Measurements from ENCODE around the gene LETM1. TPM values are rescaled to one million over a fixed set of nuclear protein-coding genes. Genes with fewer than 3 reads are reported as not detected.

The LETM1 gene
- total and polyA plus RNA-seq, 2 donors (not counting 1 experiment from before 2014, with no cell fraction given), result 28.5 to 45.1 TPM

- peaks cover 22% of the 10 kb centered on the region for H3K27me3 Mint-ChIP-seq
- Histone ChIP-seq H3K9me3 (ENCODE audit: control extremely low read depth in 1 of 3, control insufficient read depth in 2 of 3, insufficient read depth in 1 of 3, low read length in 2 of 3) (no peaks in the 10 kb centered on the region), H3K9ac (ENCODE audit: low read length) (no peak overlapping the region), H3K27me3 (replicated peaks in 1 of 4; ENCODE audit: control extremely low read depth in 1 of 4, control insufficient read depth in 3 of 4, insufficient read depth in 4 of 4, low read length in 3 of 4) (peaks cover 0 to 52% (median 8%) of the 10 kb centered on the region in 4 experiments), H3K36me3 (replicated peaks in 1 of 2; ENCODE audit: control extremely low read depth in 1 of 2, control insufficient read depth in 1 of 2, extremely low read depth in 1 of 2, insufficient read depth in 2 of 2, low read length in 1 of 2) (no peaks in the 10 kb centered on the region), H4K20me1 (ENCODE audit: control insufficient read depth, insufficient read depth, low read length, poor library complexity, severe bottlenecking) (no peaks in the 10 kb centered on the region), H3K4me3 (ENCODE audit: control extremely low read depth in 1 of 5, extremely low read depth in 1 of 5, insufficient read depth in 1 of 5, low read depth in 2 of 5, low read length in 4 of 5) (no peak overlapping the region), H3K4me2 (replicated peaks; ENCODE audit: low read depth, low read length, poor library complexity, severe bottlenecking) (no peak overlapping the region), H3K27ac (ENCODE audit: low read length in 2 of 2) (no peak overlapping the region), H2AFZ (ENCODE audit: insufficient read depth, low read depth, low read length, poor library complexity, severe bottlenecking) (no peak overlapping the region), H3K4me1 (ENCODE audit: control insufficient read depth in 2 of 2, insufficient read depth in 2 of 2, low read length in 2 of 2) (peaks cover 27 to 33% of the 10 kb centered on the region in 2 donors), H3K79me2 (ENCODE audit: control insufficient read depth, insufficient read depth, low read length) (no peaks in the 10 kb centered on the region)
- CTCF ChIA-PET, result no interaction called here
- no peak for DNase-seq
- no peaks in the 10 kb centered on the region for H3K9me3 Mint-ChIP-seq (ENCODE audit: insufficient read depth)
- no peak for ATAC-seq (ENCODE audit: low read depth)
- TF ChIP-seq, protein P1, sequence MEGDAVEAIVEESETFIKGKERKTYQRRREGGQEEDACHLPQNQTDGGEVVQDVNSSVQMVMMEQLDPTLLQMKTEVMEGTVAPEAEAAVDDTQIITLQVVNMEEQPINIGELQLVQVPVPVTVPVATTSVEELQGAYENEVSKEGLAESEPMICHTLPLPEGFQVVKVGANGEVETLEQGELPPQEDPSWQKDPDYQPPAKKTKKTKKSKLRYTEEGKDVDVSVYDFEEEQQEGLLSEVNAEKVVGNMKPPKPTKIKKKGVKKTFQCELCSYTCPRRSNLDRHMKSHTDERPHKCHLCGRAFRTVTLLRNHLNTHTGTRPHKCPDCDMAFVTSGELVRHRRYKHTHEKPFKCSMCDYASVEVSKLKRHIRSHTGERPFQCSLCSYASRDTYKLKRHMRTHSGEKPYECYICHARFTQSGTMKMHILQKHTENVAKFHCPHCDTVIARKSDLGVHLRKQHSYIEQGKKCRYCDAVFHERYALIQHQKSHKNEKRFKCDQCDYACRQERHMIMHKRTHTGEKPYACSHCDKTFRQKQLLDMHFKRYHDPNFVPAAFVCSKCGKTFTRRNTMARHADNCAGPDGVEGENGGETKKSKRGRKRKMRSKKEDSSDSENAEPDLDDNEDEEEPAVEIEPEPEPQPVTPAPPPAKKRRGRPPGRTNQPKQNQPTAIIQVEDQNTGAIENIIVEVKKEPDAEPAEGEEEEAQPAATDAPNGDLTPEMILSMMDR (IDR thresholded peaks at IDR 0.05), result no peak
- H3K4me1 Mint-ChIP-seq, result peaks cover 14% of the 10 kb centered on the region
- WGBS (ENCODE audit: insufficient coverage), result 71% methylated on average over 24 of the region's 33 CpGs
- POLR2A ChIA-PET, result no interaction called here
- H3K4me3 Mint-ChIP-seq, result no peak overlapping the region
- intact Hi-C loops (cut with micrococcal nuclease), result no loop called here
- no peak overlapping the region for H3K27ac Mint-ChIP-seq
These were observed 85.7 kb downstream of the LETM1 start for GRCh38 chr4:1770245-1770644.

DNA sequence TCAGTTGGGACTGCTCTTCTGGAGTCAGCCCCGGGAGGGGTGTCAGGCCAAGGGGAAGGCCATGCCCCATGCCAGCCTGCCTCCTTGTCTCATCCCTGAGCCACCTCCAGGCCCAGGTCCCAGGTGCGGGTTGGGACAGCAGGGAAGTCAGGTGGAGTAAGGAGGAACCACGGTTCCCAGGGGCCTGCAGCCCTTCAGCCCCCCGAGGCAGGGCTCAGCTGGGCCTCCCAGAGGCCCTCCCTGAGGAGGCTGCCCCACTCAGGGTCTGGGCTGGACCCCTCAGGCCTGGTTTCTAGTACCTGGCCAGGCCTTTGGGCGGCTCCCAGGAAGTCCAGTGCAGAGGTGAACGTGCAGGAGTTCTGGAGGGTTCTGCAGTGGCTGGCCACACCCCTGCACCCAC, 86.3 kb downstream of the LETM1 start:
- no peaks in the 10 kb centered on the region for H3K9me3 ChIP-seq (ENCODE audit: control extremely low read depth in 1 of 3, control insufficient read depth in 2 of 3, insufficient read depth in 1 of 3, low read length in 2 of 3)
- H3K4me1 Mint-ChIP-seq, result peaks cover 14% of the 10 kb centered on the region
- H3K27me3 ChIP-seq (replicated peaks in 1 of 4; ENCODE audit: control extremely low read depth in 1 of 4, control insufficient read depth in 3 of 4, insufficient read depth in 4 of 4, low read length in 3 of 4), result peaks cover 0 to 52% (median 8%) of the 10 kb centered on the region in 4 experiments
- peaks cover 27 to 33% of the 10 kb centered on the region in 2 donors for H3K4me1 ChIP-seq (ENCODE audit: control insufficient read depth in 2 of 2, insufficient read depth in 2 of 2, low read length in 2 of 2)
- H3K9ac ChIP-seq (ENCODE audit: low read length), result no peak overlapping the region
- ChIA-PET CTCF (no interaction called here), POLR2A (no interaction called here)
- H2AFZ ChIP-seq (ENCODE audit: insufficient read depth, low read depth, low read length, poor library complexity, severe bottlenecking), result no peak overlapping the region
- DNase-seq (no peak), ATAC-seq (ENCODE audit: low read depth) (no peak)
- peaks cover 22% of the 10 kb centered on the region for H3K27me3 Mint-ChIP-seq
- H3K9me3 Mint-ChIP-seq (ENCODE audit: insufficient read depth), result no peaks in the 10 kb centered on the region
- H3K4me3 Mint-ChIP-seq, result no peak overlapping the region
- H4K20me1 ChIP-seq (ENCODE audit: control insufficient read depth, insufficient read depth, low read length, poor library complexity, severe bottlenecking), result no peaks in the 10 kb centered on the region
- H3K4me3 ChIP-seq (ENCODE audit: control extremely low read depth in 1 of 5, extremely low read depth in 1 of 5, insufficient read depth in 1 of 5, low read depth in 2 of 5, low read length in 4 of 5), result no peak overlapping the region
- no peak overlapping the region for H3K4me2 ChIP-seq (replicated peaks; ENCODE audit: low read depth, low read length, poor library complexity, severe bottlenecking)
- intact Hi-C loops (cut with micrococcal nuclease), result no loop called here
- no peak overlapping the region for H3K27ac ChIP-seq (ENCODE audit: low read length in 2 of 2)
- no peaks in the 10 kb centered on the region for H3K79me2 ChIP-seq (ENCODE audit: control insufficient read depth, insufficient read depth, low read length)
- 53% methylated on average over 5 of the region's 6 CpGs for WGBS (ENCODE audit: insufficient coverage)
- TF ChIP-seq, protein P1 (IDR thresholded peaks at IDR 0.05), result no peak
- TF ChIP-seq EZH2 (IDR thresholded peaks at IDR 0.05; ENCODE audit: borderline replicate concordance, insufficient read depth, low read depth, low read length, poor library complexity, severe bottlenecking), result no peak
- no peak overlapping the region for H3K27ac Mint-ChIP-seq
- no peaks in the 10 kb centered on the region for H3K36me3 ChIP-seq (replicated peaks in 1 of 2; ENCODE audit: control extremely low read depth in 1 of 2, control insufficient read depth in 1 of 2, extremely low read depth in 1 of 2, insufficient read depth in 2 of 2, low read length in 1 of 2)
